Prostate gland (tissue), 2 donors: ENCODE measurements around the gene NFKBIA. TPM values are rescaled to one million over a fixed set of nuclear protein-coding genes. Genes with fewer than 3 reads are reported as not detected.

ENCODE experiments used
- DNase-seq: peaks from one replicate; pipeline ENCODE4 v3.0.0-alpha.2; 2019; ENCODE audit warnings: low spot score
- H3K27ac ChIP-seq, 2 donors: fragments of 200-600 bp; sonication (generic); 2 replicates each; pipeline ENCODE4 v1.5.1; 2017 to 2019
- H3K27me3 ChIP-seq: fragments of 200-600 bp; sonication (generic); replicated peaks from 2 replicates; pipeline ENCODE4 v1.5.1; 2019; ENCODE audit not compliant: insufficient read depth
- H3K36me3 ChIP-seq, 2 donors: fragments of 200-600 bp; sonication (generic); 1 replicate in 1 of 2; 2 replicates in 1 of 2; pipeline versions ENCODE4 v1.5.1 to v1.8.1; 2017 to 2019
- H3K4me1 ChIP-seq: fragments of 200-600 bp; sonication (generic); replicated peaks from 2 replicates; pipeline ENCODE4 v1.5.1; 2019
- H3K4me3 ChIP-seq, 2 donors: fragments of 200-600 bp; sonication (generic); 2 replicates each; pipeline ENCODE4 v1.5.1; 2017 to 2019
- H3K9me3 ChIP-seq: fragments of 200-600 bp; sonication (generic); 2 replicates; pipeline ENCODE4 v1.5.1; 2017
- CTCF ChIP-seq, 4 experiments: fragments of 200-600 bp in 2 of 4; fragments of 450-650 bp in 2 of 4; sonication (generic) in 2 of 4; IDR thresholded peaks; 1 replicate in 3 of 4; 2 replicates in 1 of 4; pipeline ENCODE4 v1.5.1; 2016 to 2019; ENCODE audit warnings: antibody characterized with exemption in 4 of 4, mild to moderate bottlenecking in 2 of 4, moderate library complexity in 2 of 4
- POLR2A ChIP-seq: fragments of 450-650 bp; IDR thresholded peaks from one replicate; pipeline ENCODE4 v1.6.1; 2016; ENCODE audit warnings: antibody characterized with exemption, mild to moderate bottlenecking
- POLR2AphosphoS5 ChIP-seq: sonication (generic); formaldehyde crosslinking; IDR thresholded peaks from one replicate; pipeline ENCODE4 v1.6.1; 2017; ENCODE audit warnings: antibody characterized with exemption
- WGBS: methylation state at CpG from one replicate; pipeline ENCODE4 v1.1.5; 2018; 5-methylcytosine and 5-hydroxymethylcytosine counted together
- intact Hi-C: fragments of 100-400 bp; cut with DNase I; formaldehyde crosslinking; loops from one replicate; pipeline ENCODE4 v1.14.2; 2022
- total RNA-seq, 2 donors: library from RNA; depleted of rRNA; stranded (reverse); fragments of >200 nt; gene quantifications; one replicate each; pipeline ENCODE4 v1.1.0, GENCODE V29; 2016

Gene NFKBIA
- total RNA-seq, 2 donors from 2014 or later = 294 to 415 TPM

- peak overlapping the region; percentile 63 to 67 for H3K27ac ChIP-seq
- H3K4me3 ChIP-seq = no peak overlapping the region
- no peaks in the 10 kb centered on the region for H3K9me3 ChIP-seq
- intact Hi-C loops = loop anchor here (5.0 kb wide), 2 partner anchors 45 to 95 kb away; partner anchors contain the start of gene PSMA6
- peaks cover 5% of the 10 kb centered on the region for H3K4me1 ChIP-seq
- no peaks in the 10 kb centered on the region for H3K27me3 ChIP-seq
- no peaks in the 10 kb centered on the region for H3K36me3 ChIP-seq
- TF ChIP-seq POLR2A (no peak), POLR2AphosphoS5 (no peak), CTCF (IDR thresholded peaks at IDR 0.05) (no peak)
- DNase-seq = no peak
- 94% methylated on average over 7 of the region's 7 CpGs for WGBS
These were observed 17.3 kb downstream of the NFKBIA start for GRCh38 chr14:35387219-35387618.

- peak overlapping the region; percentile 63 to 67 for H3K27ac ChIP-seq
- DNase-seq = peak; percentile 55
These were observed 17.9 kb downstream of the NFKBIA start for GRCh38 chr14:35386673-35387125.

GRCh38 chr14:35385042-35385839, 19.3 kb downstream of the NFKBIA start:
- TF ChIP-seq POLR2AphosphoS5 (no peak), CTCF (IDR thresholded peaks at IDR 0.05) (no peak), POLR2A (no peak)
- Histone ChIP-seq H3K9me3 (no peaks in the 10 kb centered on the region), H3K27me3 (no peaks in the 10 kb centered on the region), H3K4me1 (peaks cover 5% of the 10 kb centered on the region), H3K27ac (peak overlapping the region; percentile 63 to 67), H3K36me3 (no peaks in the 10 kb centered on the region), H3K4me3 (no peak overlapping the region)
- intact Hi-C loops = loop anchor here (1.0 to 5.0 kb wide), 3 partner anchors 18 to 93 kb away; partner anchors contain the start of gene PSMA6
- WGBS = 47% methylated on average over 15 of the region's 15 CpGs
- DNase-seq = peak; percentile 72

More at GRCh38 chr14:35386673-35387125, 17.9 kb downstream of the NFKBIA start:
- H3K9me3 ChIP-seq = no peaks in the 10 kb centered on the region
- no peaks in the 10 kb centered on the region for H3K27me3 ChIP-seq
- 45% methylated on average over 12 of the region's 12 CpGs for WGBS
- no peak for TF ChIP-seq CTCF (IDR thresholded peaks at IDR 0.05)
- TF ChIP-seq POLR2AphosphoS5 = no peak
- no peak for TF ChIP-seq POLR2A
- no peak overlapping the region for H3K4me3 ChIP-seq
- intact Hi-C loops = loop anchor here (5.0 kb wide), 2 partner anchors 44 to 94 kb away; partner anchors contain the start of gene PSMA6
- H3K36me3 ChIP-seq = no peaks in the 10 kb centered on the region
- H3K4me1 ChIP-seq = peaks cover 5% of the 10 kb centered on the region

GRCh38 chr14:35384455-35385041, 20.0 kb downstream of the NFKBIA start:
- Histone ChIP-seq H3K9me3 (no peaks in the 10 kb centered on the region), H3K36me3 (no peaks in the 10 kb centered on the region), H3K27ac (peak overlapping the region; percentile 67 to 73), H3K27me3 (no peaks in the 10 kb centered on the region), H3K4me3 (no peak overlapping the region), H3K4me1 (peaks cover 5% of the 10 kb centered on the region)
- TF ChIP-seq CTCF (IDR thresholded peaks at IDR 0.05) = peak in 1 of 4 experiments; percentile 4
- TF ChIP-seq POLR2AphosphoS5 = no peak
- no peak for TF ChIP-seq POLR2A
- 48% methylated on average over 10 of the region's 11 CpGs for WGBS
- DNase-seq = no peak
- intact Hi-C loops = loop anchor here (1.0 to 5.0 kb wide), 3 partner anchors 19 to 92 kb away; partner anchors contain the start of gene PSMA6
